ENCODE results near the gene SIGLEC1.

SIGLEC1 gene

DNA sequence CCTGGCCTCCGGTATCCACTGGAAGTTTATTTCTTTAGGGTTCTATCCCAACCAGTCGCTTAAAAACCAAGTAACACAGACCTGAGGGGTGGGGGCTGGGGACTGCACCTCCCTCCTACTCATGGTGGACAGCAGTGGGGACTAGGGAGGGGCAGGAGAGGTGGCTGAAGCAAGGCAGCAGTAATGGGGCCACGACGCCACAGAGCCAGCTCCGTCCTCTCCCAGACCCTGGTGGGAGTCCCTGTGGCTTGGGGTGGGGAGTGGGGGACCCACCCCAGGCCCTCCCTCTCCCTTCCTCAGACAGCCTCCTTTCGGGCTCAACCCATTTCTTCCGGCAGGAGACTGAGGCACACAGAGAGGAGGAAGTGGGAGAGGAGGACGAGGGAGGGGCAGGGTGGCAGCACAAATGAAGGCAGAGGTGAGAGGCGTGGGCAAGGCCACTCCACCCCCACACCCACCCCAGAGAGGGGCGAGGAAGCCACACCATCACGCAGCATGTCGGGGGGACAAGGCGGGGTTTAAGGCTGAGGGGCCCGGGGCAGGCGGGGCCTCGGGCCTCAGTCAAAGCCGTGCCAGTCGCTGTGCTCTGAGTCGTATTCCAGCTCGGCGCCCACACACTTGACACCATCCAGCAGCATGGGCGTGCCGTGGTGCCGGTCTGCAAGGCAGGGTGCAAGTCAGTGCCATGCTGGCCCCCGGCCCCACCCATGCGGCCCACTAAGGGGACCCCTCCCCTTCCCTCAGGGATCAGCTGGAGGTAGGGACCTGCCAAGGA is 41.3 kb upstream of the SIGLEC1 start:
- Histone ChIP-seq H3K4me3 (replicated peaks; ENCODE audit: insufficient read depth, low read length) (no peak overlapping the region), H3K27me3 (ENCODE audit: insufficient read depth, poor library complexity, severe bottlenecking) (no peaks in the 10 kb centered on the region), H3K27ac (replicated peaks) (no peak overlapping the region)
- TF ChIP-seq, protein P1, sequence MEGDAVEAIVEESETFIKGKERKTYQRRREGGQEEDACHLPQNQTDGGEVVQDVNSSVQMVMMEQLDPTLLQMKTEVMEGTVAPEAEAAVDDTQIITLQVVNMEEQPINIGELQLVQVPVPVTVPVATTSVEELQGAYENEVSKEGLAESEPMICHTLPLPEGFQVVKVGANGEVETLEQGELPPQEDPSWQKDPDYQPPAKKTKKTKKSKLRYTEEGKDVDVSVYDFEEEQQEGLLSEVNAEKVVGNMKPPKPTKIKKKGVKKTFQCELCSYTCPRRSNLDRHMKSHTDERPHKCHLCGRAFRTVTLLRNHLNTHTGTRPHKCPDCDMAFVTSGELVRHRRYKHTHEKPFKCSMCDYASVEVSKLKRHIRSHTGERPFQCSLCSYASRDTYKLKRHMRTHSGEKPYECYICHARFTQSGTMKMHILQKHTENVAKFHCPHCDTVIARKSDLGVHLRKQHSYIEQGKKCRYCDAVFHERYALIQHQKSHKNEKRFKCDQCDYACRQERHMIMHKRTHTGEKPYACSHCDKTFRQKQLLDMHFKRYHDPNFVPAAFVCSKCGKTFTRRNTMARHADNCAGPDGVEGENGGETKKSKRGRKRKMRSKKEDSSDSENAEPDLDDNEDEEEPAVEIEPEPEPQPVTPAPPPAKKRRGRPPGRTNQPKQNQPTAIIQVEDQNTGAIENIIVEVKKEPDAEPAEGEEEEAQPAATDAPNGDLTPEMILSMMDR (IDR thresholded peaks at IDR 0.05; ENCODE audit: insufficient read depth, low read length), result no peak
- TF ChIP-seq SPI1 (IDR thresholded peaks at IDR 0.05; ENCODE audit: borderline replicate concordance, low read depth), result no peak
- TF ChIP-seq, protein P2, sequence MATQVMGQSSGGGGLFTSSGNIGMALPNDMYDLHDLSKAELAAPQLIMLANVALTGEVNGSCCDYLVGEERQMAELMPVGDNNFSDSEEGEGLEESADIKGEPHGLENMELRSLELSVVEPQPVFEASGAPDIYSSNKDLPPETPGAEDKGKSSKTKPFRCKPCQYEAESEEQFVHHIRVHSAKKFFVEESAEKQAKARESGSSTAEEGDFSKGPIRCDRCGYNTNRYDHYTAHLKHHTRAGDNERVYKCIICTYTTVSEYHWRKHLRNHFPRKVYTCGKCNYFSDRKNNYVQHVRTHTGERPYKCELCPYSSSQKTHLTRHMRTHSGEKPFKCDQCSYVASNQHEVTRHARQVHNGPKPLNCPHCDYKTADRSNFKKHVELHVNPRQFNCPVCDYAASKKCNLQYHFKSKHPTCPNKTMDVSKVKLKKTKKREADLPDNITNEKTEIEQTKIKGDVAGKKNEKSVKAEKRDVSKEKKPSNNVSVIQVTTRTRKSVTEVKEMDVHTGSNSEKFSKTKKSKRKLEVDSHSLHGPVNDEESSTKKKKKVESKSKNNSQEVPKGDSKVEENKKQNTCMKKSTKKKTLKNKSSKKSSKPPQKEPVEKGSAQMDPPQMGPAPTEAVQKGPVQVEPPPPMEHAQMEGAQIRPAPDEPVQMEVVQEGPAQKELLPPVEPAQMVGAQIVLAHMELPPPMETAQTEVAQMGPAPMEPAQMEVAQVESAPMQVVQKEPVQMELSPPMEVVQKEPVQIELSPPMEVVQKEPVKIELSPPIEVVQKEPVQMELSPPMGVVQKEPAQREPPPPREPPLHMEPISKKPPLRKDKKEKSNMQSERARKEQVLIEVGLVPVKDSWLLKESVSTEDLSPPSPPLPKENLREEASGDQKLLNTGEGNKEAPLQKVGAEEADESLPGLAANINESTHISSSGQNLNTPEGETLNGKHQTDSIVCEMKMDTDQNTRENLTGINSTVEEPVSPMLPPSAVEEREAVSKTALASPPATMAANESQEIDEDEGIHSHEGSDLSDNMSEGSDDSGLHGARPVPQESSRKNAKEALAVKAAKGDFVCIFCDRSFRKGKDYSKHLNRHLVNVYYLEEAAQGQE (IDR thresholded peaks at IDR 0.05; ENCODE audit: insufficient replicate concordance, low read depth), result no peak
- TF ChIP-seq POLR2AphosphoS5 (IDR thresholded peaks at IDR 0.05; ENCODE audit: low read depth), result no peak
- no peak for TF ChIP-seq GABPA (IDR thresholded peaks at IDR 0.05; ENCODE audit: low read depth)
- no peak for DNase-seq (ENCODE audit: low read depth in 1 of 2, low spot score in 1 of 2)

- peak in 1 of 2 experiments; percentile 64 for DNase-seq (ENCODE audit: low read depth in 1 of 2, low spot score in 1 of 2)
- no peaks in the 10 kb centered on the region for H3K27me3 ChIP-seq (ENCODE audit: insufficient read depth, poor library complexity, severe bottlenecking)
- no peak overlapping the region for H3K27ac ChIP-seq (replicated peaks)
- TF ChIP-seq POLR2AphosphoS5 (IDR thresholded peaks at IDR 0.05; ENCODE audit: low read depth) (no peak), SPI1 (IDR thresholded peaks at IDR 0.05; ENCODE audit: borderline replicate concordance, low read depth) (no peak), GABPA (IDR thresholded peaks at IDR 0.05; ENCODE audit: low read depth) (no peak)
- TF ChIP-seq, protein P2 (IDR thresholded peaks at IDR 0.05; ENCODE audit: insufficient replicate concordance, low read depth), result no peak
- TF ChIP-seq, protein P1 (IDR thresholded peaks at IDR 0.05; ENCODE audit: insufficient read depth, low read length), result peak; percentile 83
- no peak overlapping the region for H3K4me3 ChIP-seq (replicated peaks; ENCODE audit: insufficient read depth, low read length)
Measured at GRCh38 chr20:3753098-3753497, 40.7 kb upstream of the SIGLEC1 start.

DNA sequence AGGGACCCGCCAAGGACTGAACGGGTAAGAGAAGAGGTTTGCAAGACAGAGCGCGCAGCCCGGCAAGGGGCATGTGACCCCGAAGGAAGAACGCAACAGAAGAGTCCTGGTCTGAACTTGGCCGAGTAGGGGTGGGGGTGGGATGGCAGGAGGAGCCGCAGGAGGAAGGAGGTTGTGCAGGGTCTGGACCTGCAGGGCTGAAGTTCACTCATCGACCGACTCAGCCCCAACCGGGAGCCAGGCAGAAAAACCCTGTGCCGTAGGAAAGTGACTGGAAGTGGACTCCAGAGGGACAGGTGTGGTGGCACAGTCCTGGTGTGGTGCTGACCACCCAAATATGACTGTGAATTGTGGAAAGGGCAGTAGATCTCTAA is 40.0 kb upstream of the SIGLEC1 start:
- Histone ChIP-seq H3K27ac (replicated peaks) (no peak overlapping the region), H3K4me3 (replicated peaks; ENCODE audit: insufficient read depth, low read length) (no peak overlapping the region), H3K27me3 (ENCODE audit: insufficient read depth, poor library complexity, severe bottlenecking) (no peaks in the 10 kb centered on the region)
- DNase-seq (ENCODE audit: low read depth in 1 of 2, low spot score in 1 of 2), result no peak
- TF ChIP-seq POLR2AphosphoS5 (IDR thresholded peaks at IDR 0.05; ENCODE audit: low read depth) (no peak), GABPA (IDR thresholded peaks at IDR 0.05; ENCODE audit: low read depth) (no peak), SPI1 (IDR thresholded peaks at IDR 0.05; ENCODE audit: borderline replicate concordance, low read depth) (no peak)
- TF ChIP-seq, protein P1 (IDR thresholded peaks at IDR 0.05; ENCODE audit: insufficient read depth, low read length), result no peak
- TF ChIP-seq, protein P2 (IDR thresholded peaks at IDR 0.05; ENCODE audit: insufficient replicate concordance, low read depth), result no peak
